GM10248 (cell line): Measurements from ENCODE around the gene FRMD4B.

Experiments
- CTCF ChIA-PET: fragments of 300-600 bp; sonication (Branson Sonifier 250); formaldehyde crosslinking; extraction: SDS; loops from one replicate; lab custom pipeline; 2021; ENCODE audit warnings: antibody characterized with exemption; lab: Yijun Ruan, JAX
- POLR2A ChIA-PET: fragments of 350-650 bp; sonication (Branson Sonifier 250); formaldehyde crosslinking; extraction: SDS; loops from one replicate; lab custom pipeline; 2020; ENCODE audit warnings: antibody characterized with exemption; lab: Yijun Ruan, JAX
- DNase-seq: peaks from one replicate; pipeline ENCODE4 v3.0.0; 2012; ENCODE audit errors: extremely low spot score
- CTCF ChIP-seq: IDR thresholded peaks from 2 replicates; pipeline ENCODE4 v1.5.1; 2012; ENCODE audit warnings: mild to moderate bottlenecking, low read depth; ENCODE audit errors: extremely low read depth, missing control alignments, control extremely low read depth

FRMD4B gene

GRCh38 chr3:69392415-69392814 lies 6.5 kb upstream of the FRMD4B start:
- DNase-seq: no peak
- CTCF ChIA-PET: interaction anchor here (1.3 to 1.4 kb wide), 2 partner anchors 11 to 34 kb away, joined by 3 read pairs; no protein-coding TSS in a partner anchor
- POLR2A ChIA-PET: no interaction called here
- TF ChIP-seq CTCF: no peak

GRCh38 chr3:69391554-69391953 lies 5.7 kb upstream of the FRMD4B start:
- no peak for TF ChIP-seq CTCF
- DNase-seq: no peak
- POLR2A ChIA-PET: no interaction called here
- CTCF ChIA-PET: interaction anchor here (1.0 to 1.4 kb wide), 3 partner anchors 11 to 35 kb away, joined by 3 to 4 read pairs (median 3); no protein-coding TSS in a partner anchor

GRCh38 chr3:69390771-69391170 lies 4.9 kb upstream of the FRMD4B start:
- POLR2A ChIA-PET: no interaction called here
- no peak for TF ChIP-seq CTCF
- CTCF ChIA-PET: interaction anchor here (1.7 kb wide), 1 partner anchor 9 kb away, joined by 4 read pairs; no protein-coding TSS in a partner anchor
- DNase-seq: no peak

- no peak for TF ChIP-seq CTCF
- ChIA-PET CTCF (interaction anchor here (0.8 to 3.3 kb wide), 4 partner anchors 10 to 72 kb away, joined by 3 to 20 read pairs (median 4); no protein-coding TSS in a partner anchor), POLR2A (no interaction called here)
These were observed 3.8 kb upstream of the FRMD4B start for GRCh38 chr3:69389520-69390248.

GRCh38 chr3:69388241-69388640 lies 2.4 kb upstream of the FRMD4B start:
- DNase-seq: no peak
- CTCF ChIA-PET: interaction anchor here (0.7 to 3.3 kb wide), 9 partner anchors 8 to 227 kb away, joined by 3 to 20 read pairs (median 3); no protein-coding TSS in a partner anchor
- POLR2A ChIA-PET: no interaction called here
- TF ChIP-seq CTCF: no peak

More at GRCh38 chr3:69389520-69390248, 3.8 kb upstream of the FRMD4B start:
- no peak for DNase-seq

- ChIA-PET POLR2A (no interaction called here), CTCF (interaction anchor here (0.6 to 3.3 kb wide), 7 partner anchors 10 to 80 kb away, joined by 3 to 20 read pairs (median 5); no protein-coding TSS in a partner anchor)
- no peak for DNase-seq
- TF ChIP-seq CTCF: no peak
These were observed 883 bp upstream of the FRMD4B start for GRCh38 chr3:69386556-69387385.
